Neutrophil (primary cell): Measurements from ENCODE around the gene EBF3.

Experiments
- H3K27ac ChIP-seq: fragments of 200-600 bp; sonication (generic); 2 replicates; pipeline ENCODE4 v1.5.1; 2016; ENCODE audit warnings: mild to moderate bottlenecking, moderate library complexity
- H3K27me3 ChIP-seq: fragments of 200-600 bp; sonication (generic); 2 replicates; pipeline ENCODE4 v1.6.0; 2016; ENCODE audit warnings: mild to moderate bottlenecking
- H3K36me3 ChIP-seq: fragments of 200-600 bp; sonication (generic); 2 replicates; pipeline ENCODE4 v1.5.1; 2017
- H3K4me1 ChIP-seq, 2 experiments: fragments of 200-600 bp in 1 of 2; sonication (generic) in 1 of 2; 1 replicate in 1 of 2; 2 replicates in 1 of 2; pipeline versions ENCODE4 v1.5.1 to v1.6.1; 2013 to 2016; ENCODE audit warnings: low read depth in 1 of 2, low read length in 1 of 2, mild to moderate bottlenecking in 1 of 2, moderate library complexity in 1 of 2; ENCODE audit not compliant: control insufficient read depth in 1 of 2, insufficient read depth in 1 of 2
- H3K4me3 ChIP-seq, 2 experiments: fragments of 200-600 bp in 1 of 2; sonication (generic) in 1 of 2; 1 replicate in 1 of 2; 2 replicates in 1 of 2; pipeline ENCODE4 v1.5.1; 2013 to 2016; ENCODE audit warnings: low read depth in 1 of 2, low read length in 1 of 2, mild to moderate bottlenecking in 1 of 2, moderate library complexity in 1 of 2
- H3K9me3 ChIP-seq: fragments of 200-600 bp; sonication (generic); 2 replicates; pipeline ENCODE4 v1.5.1; 2016
- CTCF ChIP-seq: fragments of 200-600 bp; sonication (generic); IDR thresholded peaks from 2 replicates; pipeline ENCODE4 v1.5.1; 2016; ENCODE audit warnings: antibody characterized with exemption

The EBF3 gene

DNA sequence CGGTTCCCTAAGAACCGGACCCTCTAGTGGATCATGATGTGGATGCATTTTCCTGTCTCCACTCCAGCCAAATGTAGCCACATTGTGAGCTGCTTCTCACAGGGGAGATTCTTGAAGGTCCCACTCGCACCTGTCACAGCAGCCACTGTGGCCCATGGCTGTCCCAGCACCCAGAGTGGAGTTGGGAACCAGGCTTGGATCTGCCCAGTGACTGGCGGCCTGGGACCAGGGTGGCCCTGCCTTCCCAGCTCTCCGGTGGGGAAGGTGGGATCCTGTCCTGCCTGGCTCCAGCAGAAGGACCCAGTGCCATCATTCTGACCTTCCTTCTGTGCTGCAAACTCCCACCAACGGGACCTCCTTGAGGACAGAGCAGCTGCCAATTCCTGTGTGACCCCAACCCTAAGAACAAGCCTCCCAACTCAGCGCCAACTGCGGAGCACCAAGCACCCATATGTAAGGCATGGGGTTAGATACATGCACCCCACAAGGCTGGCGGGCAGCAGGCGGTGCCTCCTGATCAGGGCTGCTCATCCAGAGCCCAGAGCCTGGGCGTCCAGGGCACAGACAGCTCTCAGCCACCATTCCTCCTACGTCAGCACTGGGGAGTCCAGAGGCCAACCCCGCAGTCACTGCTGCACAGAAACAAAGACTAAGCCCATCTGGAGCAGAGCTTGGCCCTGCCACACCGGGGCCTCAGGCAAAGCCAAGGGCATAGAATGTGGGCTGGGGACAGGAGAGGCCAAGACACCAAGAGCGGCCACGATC, 28.8 kb downstream of the EBF3 start:
- no peaks in the 10 kb centered on the region for H3K27me3 ChIP-seq
- H3K9me3 ChIP-seq, result no peaks in the 10 kb centered on the region
- H3K4me3 ChIP-seq, result no peak overlapping the region
- H3K4me1 ChIP-seq, result no peaks in the 10 kb centered on the region
- no peak overlapping the region for H3K27ac ChIP-seq
- no peak for TF ChIP-seq CTCF
- H3K36me3 ChIP-seq, result no peaks in the 10 kb centered on the region

GRCh38 chr10:129934196-129934925, 29.7 kb downstream of the EBF3 start:
- H3K4me3 ChIP-seq, result no peak overlapping the region
- H3K27ac ChIP-seq, result no peak overlapping the region
- H3K4me1 ChIP-seq, result no peaks in the 10 kb centered on the region
- no peaks in the 10 kb centered on the region for H3K9me3 ChIP-seq
- no peak for TF ChIP-seq CTCF
- H3K36me3 ChIP-seq, result no peaks in the 10 kb centered on the region
- no peaks in the 10 kb centered on the region for H3K27me3 ChIP-seq

DNA sequence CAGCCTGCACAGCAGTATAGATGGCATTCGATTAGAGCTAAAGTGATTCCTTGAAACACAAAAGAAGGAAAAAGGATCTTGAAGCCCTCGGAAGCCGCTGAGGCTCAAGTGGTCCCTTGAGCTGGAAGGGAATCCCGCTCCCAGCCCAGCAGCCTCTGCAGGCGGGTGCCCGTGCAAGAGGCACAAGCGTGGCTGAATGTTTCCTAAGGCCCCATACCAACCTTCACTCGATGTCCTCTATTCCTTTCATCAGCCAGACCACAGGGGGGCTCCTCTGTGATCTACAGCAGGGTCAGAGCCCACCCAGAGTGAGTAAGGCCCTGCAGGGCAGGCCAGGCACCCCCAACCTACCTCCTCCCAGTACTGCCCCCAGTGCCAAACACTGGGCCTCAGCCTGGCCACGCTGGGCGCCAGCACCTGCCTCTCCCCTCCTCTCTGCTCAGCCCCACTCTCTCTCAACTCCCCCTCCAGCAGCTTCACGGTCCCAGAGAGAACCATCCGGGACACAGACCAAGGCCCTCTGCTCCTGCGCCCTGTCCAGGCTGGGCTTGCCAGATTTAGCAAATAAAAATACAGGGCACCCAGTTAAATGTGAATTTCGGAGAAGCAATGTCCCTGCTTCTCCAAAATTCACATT, 30.5 kb downstream of the EBF3 start:
- Histone ChIP-seq H3K27ac (no peak overlapping the region), H3K9me3 (no peaks in the 10 kb centered on the region), H3K4me1 (no peaks in the 10 kb centered on the region), H3K27me3 (no peaks in the 10 kb centered on the region), H3K36me3 (no peaks in the 10 kb centered on the region), H3K4me3 (no peak overlapping the region)
- TF ChIP-seq CTCF, result no peak

DNA sequence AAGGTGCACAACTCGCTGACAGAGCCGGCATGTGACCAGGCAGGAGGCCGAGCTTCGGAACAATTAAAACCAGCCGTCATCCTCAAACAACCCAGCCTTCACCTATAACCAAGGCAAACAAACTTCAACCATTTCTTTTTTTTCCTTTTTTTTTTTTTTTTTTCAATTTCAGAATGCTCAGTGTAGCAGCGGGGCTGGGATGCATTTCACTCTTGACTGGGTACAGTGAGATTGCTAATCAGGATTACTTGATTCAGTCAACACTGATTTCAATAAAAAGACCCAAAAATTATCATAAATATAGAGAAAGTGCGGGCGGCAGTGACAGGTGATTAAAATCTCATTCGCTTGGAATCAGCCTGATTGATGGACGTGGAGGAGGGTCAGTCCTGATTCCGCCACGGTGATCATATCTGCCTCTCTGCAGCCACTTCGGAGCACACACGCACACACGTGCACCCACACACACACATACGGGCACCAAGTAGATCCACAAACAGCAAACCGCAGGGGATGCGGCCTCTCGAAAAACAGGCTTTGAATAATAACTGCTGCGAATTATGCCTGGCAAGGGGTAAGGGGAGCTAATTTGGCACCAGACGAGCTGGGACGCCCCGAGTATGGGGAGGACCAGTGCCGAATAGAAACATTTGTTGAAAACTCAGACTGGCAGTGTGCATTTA, 31.2 kb downstream of the EBF3 start:
- Histone ChIP-seq H3K4me1 (no peaks in the 10 kb centered on the region), H3K9me3 (no peaks in the 10 kb centered on the region), H3K36me3 (no peaks in the 10 kb centered on the region), H3K27me3 (no peaks in the 10 kb centered on the region), H3K27ac (no peak overlapping the region), H3K4me3 (no peak overlapping the region)
- TF ChIP-seq CTCF, result no peak

DNA sequence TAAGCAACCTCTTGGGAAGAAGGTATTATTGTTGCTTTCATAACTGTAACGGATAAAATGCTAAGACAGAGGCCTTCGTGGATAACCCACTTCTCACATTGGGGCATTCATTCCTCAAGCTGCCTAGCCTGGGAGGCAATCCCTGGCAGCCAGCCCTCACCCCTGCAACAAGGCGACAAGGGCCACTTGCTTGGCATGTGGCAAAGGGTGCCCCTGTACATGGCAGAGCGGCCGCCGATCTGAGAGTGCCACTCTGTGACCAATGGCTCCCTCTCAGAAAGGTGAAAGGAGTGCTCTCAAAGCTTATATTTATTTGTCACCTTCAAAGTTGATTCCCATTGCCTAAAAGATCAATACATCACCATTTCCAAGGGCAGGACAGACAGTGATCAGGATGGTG, 31.9 kb downstream of the EBF3 start:
- Histone ChIP-seq H3K27ac (no peak overlapping the region), H3K36me3 (no peaks in the 10 kb centered on the region), H3K4me1 (no peaks in the 10 kb centered on the region), H3K27me3 (no peaks in the 10 kb centered on the region), H3K9me3 (no peaks in the 10 kb centered on the region), H3K4me3 (no peak overlapping the region)
- no peak for TF ChIP-seq CTCF
